ENCODE measurements around the gene CST4. TPM values are rescaled to one million over a fixed set of nuclear protein-coding genes. Genes with fewer than 3 reads are reported as not detected.
"Not testable (repeated sequence)": the region's sequence is repeated elsewhere in the genome, so short reads cannot be mapped to it uniquely, and the experiment has no call there.

CST4 gene
- total RNA-seq, 1 experiment from 2014 or later = not detected

- not testable (repeated sequence) for H3K9ac ChIP-seq (ENCODE audit: low read length)
These were observed 53.1 kb downstream of the CST4 start for GRCh38 chr20:23635768-23636090.

More at GRCh38 chr20:23635768-23636090, 53.1 kb downstream of the CST4 start:
- DNase-seq; H3K36me3 ChIP-seq (ENCODE audit: insufficient read depth, low read length); H2AFZ ChIP-seq (ENCODE audit: low read length); H3K4me2 ChIP-seq (ENCODE audit: low read depth, low read length, poor library complexity, severe bottlenecking); H3K27ac ChIP-seq (ENCODE audit: low read length); H3K4me3 ChIP-seq (ENCODE audit: low read length); H3K4me1 ChIP-seq (ENCODE audit: low read length); H4K20me1 ChIP-seq (ENCODE audit: insufficient read depth, low read depth, low read length); H3K9me3 ChIP-seq (ENCODE audit: low read length); H3K27me3 ChIP-seq (ENCODE audit: low read length); H3K9me2 ChIP-seq (replicated peaks; ENCODE audit: insufficient read depth, low read length); H3K79me2 ChIP-seq (ENCODE audit: low read length): not testable (repeated sequence)

Small RNA genes lying within 50 kb of the gene (small RNA-seq; reads per million reads assigned to genes)
- not detected for gene CST2P1

Other genes with a start within 250 kb of the CST4 start
- not detected in 2 replicates for gene CSTL1, start 249.4 kb downstream of the CST4 start, total RNA-seq (2014; rRNA removed; shearing (Covaris generic); ENCODE audit: low replicate concordance)
- gene CST11, start 236.2 kb downstream of the CST4 start, total RNA-seq (2014; rRNA removed; shearing (Covaris generic); ENCODE audit: low replicate concordance) = not detected in 2 replicates
- gene CST8, start 197.9 kb downstream of the CST4 start, total RNA-seq (2014; rRNA removed; shearing (Covaris generic); ENCODE audit: low replicate concordance) = not detected in 2 replicates
- not detected in 2 replicates for gene CST9L, start 120.6 kb downstream of the CST4 start, total RNA-seq (2014; rRNA removed; shearing (Covaris generic); ENCODE audit: low replicate concordance)
- not detected in 2 replicates for gene CST9, start 83.1 kb downstream of the CST4 start, total RNA-seq (2014; rRNA removed; shearing (Covaris generic); ENCODE audit: low replicate concordance)
- not detected in 2 replicates for gene CST3, start 51.1 kb downstream of the CST4 start, total RNA-seq (2014; rRNA removed; shearing (Covaris generic); ENCODE audit: low replicate concordance)
- gene CST1, start 61.9 kb upstream of the CST4 start, total RNA-seq (2014; rRNA removed; shearing (Covaris generic); ENCODE audit: low replicate concordance) = not detected in 2 replicates
- gene CST2, start 137.7 kb upstream of the CST4 start, total RNA-seq (2014; rRNA removed; shearing (Covaris generic); ENCODE audit: low replicate concordance) = not detected in 2 replicates
- gene CST5, start 190.7 kb upstream of the CST4 start, total RNA-seq (2014; rRNA removed; shearing (Covaris generic); ENCODE audit: low replicate concordance) = not detected in 2 replicates

Data from Karpas-422 (cell line).